NCI-H69 (cell line): ENCODE results near the gene ADGRB3.
A peak's percentile ranks its signal among the peaks of the same experiment; 100 is the strongest.
"Not testable (repeated sequence)": the region's sequence is repeated elsewhere in the genome, so short reads cannot be mapped to it uniquely, and the experiment has no call there.

ENCODE experiments used
- DNase-seq: peaks from one replicate; lab custom pipeline; 2025; lab: John Stamatoyannopoulos, UW

ADGRB3 gene

DNA sequence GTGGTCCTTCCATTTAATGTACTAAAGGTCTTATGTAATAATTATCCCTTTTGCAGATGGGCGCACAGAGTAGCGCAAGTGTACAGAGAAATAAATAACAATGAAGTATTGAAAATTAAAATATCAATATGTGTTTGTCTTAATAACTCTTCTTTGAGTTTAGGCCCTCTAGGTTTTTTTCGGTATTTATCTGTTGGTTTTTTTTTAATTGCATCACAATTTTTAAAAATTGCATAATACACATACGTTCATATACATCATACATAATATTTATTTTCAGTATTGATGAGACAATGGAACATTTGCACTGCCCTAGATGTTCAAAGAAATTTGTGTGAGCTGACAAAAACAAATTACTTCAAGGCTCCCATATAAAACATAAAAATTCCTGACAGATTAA, 15.1 kb downstream of the ADGRB3 start:
- DNase-seq = no peak

DNA sequence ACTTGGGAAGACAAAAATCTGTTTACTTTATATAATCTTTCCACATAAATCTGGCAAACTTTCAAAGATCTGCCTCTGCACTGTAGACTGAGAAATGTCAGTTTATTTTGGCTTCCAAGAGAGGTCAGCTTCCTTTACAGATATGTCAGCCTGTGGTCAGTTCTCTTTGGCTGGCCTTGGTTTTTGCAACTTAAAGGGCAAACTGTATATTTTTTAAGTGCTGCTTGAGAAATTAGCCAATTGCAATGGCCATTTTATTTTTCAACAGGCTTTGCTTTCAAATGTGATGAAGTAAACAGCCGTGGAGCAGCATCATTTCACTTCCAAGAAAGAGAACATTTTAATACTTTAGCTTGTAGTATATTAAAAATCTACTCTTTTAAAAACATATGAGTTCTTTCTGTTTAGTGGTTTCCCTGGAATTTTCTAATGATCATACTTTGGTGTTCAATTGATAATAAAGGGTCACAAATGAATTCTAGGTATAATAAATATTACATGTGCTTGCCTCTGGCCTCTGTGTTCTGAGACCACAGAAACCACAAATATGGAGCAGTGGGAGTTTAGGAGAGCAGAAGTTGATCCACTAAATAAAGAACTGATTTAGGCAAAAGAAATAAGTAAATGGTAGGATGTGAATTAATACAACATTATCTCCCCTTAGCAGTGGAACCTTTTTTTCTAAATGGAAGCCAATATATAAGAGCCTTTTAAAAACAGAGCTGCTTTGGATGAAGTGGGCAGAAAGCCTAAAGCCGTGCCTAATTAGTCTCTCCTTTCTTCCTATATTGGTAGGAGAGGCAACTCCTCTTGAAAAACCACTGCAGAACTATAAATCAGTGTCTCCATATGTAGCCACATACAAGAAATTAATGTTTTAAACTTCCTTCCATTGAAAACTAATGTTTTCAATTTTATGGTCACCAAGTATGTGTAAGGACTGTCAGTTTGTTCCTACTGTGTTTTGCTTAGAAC, 16.2 kb downstream of the ADGRB3 start:
- DNase-seq = peak; percentile 23

GRCh38 chr6:68652117-68652536, 17.0 kb downstream of the ADGRB3 start:
- peak; percentile 11 for DNase-seq

GRCh38 chr6:68653074-68653705, 18.1 kb downstream of the ADGRB3 start:
- DNase-seq = peak; percentile 7

DNA sequence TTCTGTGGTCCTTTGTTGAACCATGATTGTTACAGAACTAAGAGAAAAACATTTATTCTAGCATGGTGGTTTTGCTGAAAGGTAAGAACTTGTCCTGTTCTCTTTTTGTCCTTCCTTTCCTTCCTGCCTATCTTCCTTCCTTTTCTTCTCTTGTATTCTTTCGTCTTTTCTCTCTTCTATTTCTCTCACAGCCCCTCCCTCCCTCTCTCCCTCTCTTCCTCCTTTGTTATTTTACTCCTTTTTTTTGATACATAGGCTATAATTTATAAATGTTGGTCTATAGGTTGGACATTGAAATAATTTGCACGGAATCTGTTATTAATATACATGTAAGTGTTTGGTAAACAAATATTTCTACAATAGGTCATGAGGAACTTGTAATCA, 18.6 kb downstream of the ADGRB3 start:
- DNase-seq = no peak

- no peak for DNase-seq
Measured at GRCh38 chr6:68654134-68654533, 19.1 kb downstream of the ADGRB3 start.

- DNase-seq = no peak
Measured at GRCh38 chr6:68655028-68655427, 19.9 kb downstream of the ADGRB3 start.

GRCh38 chr6:68657374-68658139, 22.5 kb downstream of the ADGRB3 start:
- DNase-seq = no peak

DNA sequence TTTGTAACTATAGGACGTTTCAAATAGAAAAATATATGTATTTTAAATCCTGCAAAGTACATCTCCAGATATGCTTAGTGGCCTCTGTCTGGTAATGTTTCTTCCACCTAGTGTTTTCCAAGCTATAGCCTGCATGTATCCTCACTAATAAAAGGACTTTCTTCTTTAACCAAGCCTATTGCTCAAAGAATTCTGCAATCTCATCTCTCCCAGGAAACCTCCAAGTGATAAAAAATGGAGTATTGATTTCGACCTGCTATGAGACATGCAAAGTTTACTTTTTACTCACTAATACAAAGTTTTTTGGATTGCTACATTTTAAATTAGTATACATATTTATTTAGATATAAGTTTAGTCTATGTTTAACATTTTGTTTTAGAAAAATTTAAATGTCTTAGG, 23.3 kb downstream of the ADGRB3 start:
- DNase-seq = no peak

GRCh38 chr6:68673255-68673654, 38.2 kb downstream of the ADGRB3 start:
- DNase-seq = no peak

DNA sequence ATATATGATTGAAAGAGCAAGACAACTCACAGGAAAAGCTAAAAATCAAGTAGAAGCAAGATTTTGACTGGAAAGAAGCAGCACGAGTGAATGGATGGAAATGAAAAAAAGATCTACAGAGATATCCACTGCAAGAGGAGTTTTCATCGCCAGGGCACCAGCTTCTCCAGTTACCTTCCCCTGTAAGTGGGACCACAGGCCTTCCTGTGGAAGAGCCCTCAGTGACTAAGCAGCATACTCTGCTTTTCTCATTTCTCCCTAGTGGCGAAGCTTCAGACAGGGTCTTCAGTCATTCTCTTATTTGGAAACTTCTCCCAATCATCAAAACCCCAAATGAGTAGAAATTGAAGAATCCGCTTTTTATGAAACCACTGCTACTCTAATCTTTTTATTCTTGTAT, 40.5 kb downstream of the ADGRB3 start:
- DNase-seq = no peak

GRCh38 chr6:68676094-68676493, 41.0 kb downstream of the ADGRB3 start:
- DNase-seq = not testable (repeated sequence)

DNA sequence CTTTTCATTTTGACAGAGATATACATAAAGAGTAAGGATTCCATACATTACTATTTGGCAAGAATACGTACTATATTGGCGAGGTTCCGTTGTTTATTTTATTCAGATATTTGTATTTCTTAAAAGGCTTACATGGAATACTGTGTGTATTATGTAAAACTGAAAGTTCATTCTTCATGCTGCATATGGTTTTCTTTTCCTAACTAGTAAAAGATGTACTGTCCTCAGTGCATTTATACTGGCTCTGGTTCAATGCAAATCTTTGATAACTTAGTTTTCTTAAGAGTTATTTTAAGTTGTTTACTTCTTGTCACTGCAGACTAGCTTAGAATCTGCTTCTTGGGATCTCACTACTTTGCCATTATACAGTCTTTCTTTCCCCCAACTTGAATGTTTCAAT, 42.0 kb downstream of the ADGRB3 start:
- DNase-seq = no peak

DNA sequence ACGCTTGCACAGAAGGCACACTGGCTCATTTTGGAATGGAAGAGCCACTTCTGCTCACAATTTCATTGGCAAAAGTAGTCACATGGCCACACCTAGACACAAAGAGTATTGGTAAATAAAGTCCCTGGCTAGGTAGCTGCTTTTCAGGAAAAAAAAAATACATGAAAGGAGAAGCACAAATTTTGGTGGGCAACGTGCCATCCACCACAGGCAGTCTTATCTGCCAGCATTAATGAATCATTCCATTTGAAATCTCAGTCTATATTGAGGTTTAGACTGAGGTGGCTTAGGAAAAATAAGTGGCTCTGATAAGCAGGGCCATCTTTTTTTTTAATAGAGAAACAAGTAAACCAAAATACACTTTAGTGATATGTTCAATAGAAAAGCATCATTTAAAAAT, 44.3 kb downstream of the ADGRB3 start:
- DNase-seq = peak; percentile 8

- no peak for DNase-seq
Measured at GRCh38 chr6:68680264-68680663, 45.2 kb downstream of the ADGRB3 start.

DNA sequence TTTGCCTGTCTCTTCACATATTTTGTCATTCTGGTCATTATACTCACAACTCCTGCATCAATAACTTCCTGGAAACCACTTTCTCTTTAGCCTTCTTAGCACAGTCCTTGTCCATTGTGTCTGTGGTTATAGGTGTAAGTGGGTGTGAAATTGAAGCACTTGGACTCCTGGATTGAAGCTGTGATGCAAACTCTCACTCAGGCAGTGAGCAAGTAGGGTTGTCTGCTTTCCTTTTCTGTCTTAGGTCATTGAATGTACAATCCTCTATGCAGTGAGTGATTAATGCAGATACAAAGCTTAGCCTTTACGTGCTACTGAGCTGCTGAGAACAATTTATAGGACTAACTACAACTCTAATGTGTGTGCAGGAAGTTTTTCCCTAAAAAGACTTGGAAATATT, 54.8 kb downstream of the ADGRB3 start:
- DNase-seq = peak; percentile 61

GRCh38 chr6:68691120-68691519, 56.0 kb downstream of the ADGRB3 start:
- no peak for DNase-seq

DNA sequence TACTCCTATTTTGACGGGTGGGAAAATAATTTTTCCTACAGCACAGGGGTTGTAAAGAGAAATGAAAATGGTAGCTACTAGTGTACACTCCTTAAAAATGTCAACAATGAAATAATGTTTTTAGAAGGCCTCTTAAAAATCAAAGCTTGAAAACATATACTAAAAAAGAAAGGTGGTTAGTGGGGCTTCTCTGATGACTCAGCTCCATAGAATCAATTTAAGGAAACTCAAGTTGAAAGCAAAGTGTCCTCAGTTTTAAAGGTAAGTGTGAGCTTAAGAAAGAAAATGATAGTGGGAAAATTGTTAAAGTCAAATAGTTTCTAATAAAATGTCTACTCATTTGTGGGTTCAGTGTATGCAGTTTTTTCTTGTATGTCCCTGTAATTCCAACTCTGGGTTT, 58.2 kb downstream of the ADGRB3 start:
- no peak for DNase-seq

DNA sequence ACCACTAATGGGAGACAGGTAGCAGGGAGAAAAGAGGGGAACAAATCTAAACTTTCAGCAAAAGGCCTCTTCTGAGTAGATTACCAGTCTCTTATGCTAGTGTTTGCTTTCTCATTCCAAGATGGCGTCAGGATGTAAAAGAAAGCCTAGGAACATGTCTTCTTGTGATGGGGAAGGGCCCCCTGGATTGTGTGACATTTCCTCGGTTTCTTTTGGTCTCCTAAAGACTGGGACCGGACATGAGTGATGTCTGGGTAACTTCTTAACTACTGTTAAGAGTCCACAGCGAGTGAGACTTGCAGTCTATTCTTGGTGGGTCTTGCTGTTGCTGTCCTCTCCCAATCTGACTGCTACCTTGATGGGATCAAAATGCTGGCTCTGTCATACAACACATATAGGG, 60.3 kb downstream of the ADGRB3 start:
- DNase-seq = no peak

DNA sequence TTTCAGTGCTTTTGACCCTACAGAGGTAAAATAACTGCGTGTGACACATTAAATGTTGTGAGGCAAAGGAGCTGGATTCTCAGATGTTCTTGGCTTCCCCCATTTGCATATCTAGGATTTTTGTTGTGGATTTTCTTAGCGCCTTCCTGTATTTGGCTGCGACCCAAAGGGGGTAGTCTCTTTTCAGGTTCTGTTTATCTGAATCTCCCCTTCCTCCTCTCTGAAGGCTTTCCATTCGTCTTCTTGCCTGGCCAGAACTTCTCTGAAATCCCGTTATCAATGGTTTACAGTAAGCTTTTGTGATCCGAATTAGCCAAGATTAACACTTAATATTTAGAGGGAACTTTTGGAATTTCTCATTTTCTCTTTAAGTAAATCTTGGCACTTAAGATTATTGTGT, 60.8 kb downstream of the ADGRB3 start:
- DNase-seq = no peak

- no peak for DNase-seq
Measured at GRCh38 chr6:68697394-68697793, 62.3 kb downstream of the ADGRB3 start.

DNA sequence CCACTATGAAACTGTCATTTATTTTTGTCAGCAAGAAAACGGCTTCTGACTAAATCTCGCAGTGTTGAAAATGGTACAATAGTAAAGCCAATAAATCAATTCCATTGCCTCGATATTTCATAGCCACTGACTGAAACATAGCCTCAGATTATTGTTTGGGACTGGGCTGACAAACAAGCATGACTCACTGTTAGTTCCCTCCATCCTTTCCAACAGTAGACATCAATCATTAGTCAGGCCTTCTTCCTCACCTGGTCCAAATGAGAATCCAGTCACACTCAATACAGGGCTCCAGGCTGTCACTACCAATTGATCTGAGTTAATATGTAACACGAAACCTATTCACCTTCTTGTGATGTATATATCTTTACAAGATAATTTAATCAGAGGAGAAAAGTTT, 66.1 kb downstream of the ADGRB3 start:
- peak; percentile 27 for DNase-seq

- DNase-seq = no peak
Measured at GRCh38 chr6:68704485-68704884, 69.4 kb downstream of the ADGRB3 start.
